Nephron (organoid): ENCODE results near the gene PWWP2B.
A peak's percentile ranks its signal among the peaks of the same experiment; 100 is the strongest.

Experiments
- H3K27ac Mint-ChIP-seq, 3 experiments: 2 replicates each; pipeline ENCODE4 v1.8.0; 2020; ENCODE audit warnings: mixed read lengths in 3 of 3, mild to moderate bottlenecking in 2 of 3, moderate library complexity in 1 of 3
- H3K27me3 Mint-ChIP-seq: 2 replicates; pipeline ENCODE4 v1.8.0; 2021; ENCODE audit warnings: low read depth, mild to moderate bottlenecking, moderate library complexity, mixed read lengths
- H3K36me3 Mint-ChIP-seq: 2 replicates; pipeline ENCODE4 v1.8.0; 2020; ENCODE audit warnings: low read depth, mixed read lengths
- H3K4me1 Mint-ChIP-seq: 2 replicates; pipeline ENCODE4 v1.8.0; 2020; ENCODE audit warnings: mixed read lengths
- H3K4me3 Mint-ChIP-seq, 3 experiments: 2 replicates each; pipeline ENCODE4 v1.8.0; 2020; ENCODE audit warnings: mild to moderate bottlenecking in 3 of 3, mixed read lengths in 3 of 3, moderate library complexity in 2 of 3
- H3K9me3 Mint-ChIP-seq: 2 replicates; pipeline ENCODE4 v1.8.0; 2020; ENCODE audit warnings: mixed read lengths
- TF ChIP-seq, protein P1 (sequence below), 3 experiments: fragments of 200-600 bp; sonication (generic); IDR thresholded peaks; one replicate each; pipeline ENCODE4 v1.5.0; 2021; ENCODE audit warnings: antibody characterized with exemption in 3 of 3; ENCODE audit not compliant: unreplicated experiment in 3 of 3

The PWWP2B gene

GRCh38 chr10:132404911-132405462, 8.0 kb downstream of the PWWP2B start:
- Mint-ChIP-seq H3K4me3 (no peak overlapping the region), H3K27me3 (no peaks in the 10 kb centered on the region), H3K27ac (no peak overlapping the region), H3K9me3 (no peaks in the 10 kb centered on the region), H3K4me1 (peaks cover 17% of the 10 kb centered on the region), H3K36me3 (peaks cover 11% of the 10 kb centered on the region)
- TF ChIP-seq, protein P1, sequence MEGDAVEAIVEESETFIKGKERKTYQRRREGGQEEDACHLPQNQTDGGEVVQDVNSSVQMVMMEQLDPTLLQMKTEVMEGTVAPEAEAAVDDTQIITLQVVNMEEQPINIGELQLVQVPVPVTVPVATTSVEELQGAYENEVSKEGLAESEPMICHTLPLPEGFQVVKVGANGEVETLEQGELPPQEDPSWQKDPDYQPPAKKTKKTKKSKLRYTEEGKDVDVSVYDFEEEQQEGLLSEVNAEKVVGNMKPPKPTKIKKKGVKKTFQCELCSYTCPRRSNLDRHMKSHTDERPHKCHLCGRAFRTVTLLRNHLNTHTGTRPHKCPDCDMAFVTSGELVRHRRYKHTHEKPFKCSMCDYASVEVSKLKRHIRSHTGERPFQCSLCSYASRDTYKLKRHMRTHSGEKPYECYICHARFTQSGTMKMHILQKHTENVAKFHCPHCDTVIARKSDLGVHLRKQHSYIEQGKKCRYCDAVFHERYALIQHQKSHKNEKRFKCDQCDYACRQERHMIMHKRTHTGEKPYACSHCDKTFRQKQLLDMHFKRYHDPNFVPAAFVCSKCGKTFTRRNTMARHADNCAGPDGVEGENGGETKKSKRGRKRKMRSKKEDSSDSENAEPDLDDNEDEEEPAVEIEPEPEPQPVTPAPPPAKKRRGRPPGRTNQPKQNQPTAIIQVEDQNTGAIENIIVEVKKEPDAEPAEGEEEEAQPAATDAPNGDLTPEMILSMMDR (IDR thresholded peaks at IDR 0.05; ENCODE audit: unreplicated experiment in 3 of 3), result no peak

- Mint-ChIP-seq H3K4me1 (peaks cover 20% of the 10 kb centered on the region), H3K36me3 (peaks cover 11% of the 10 kb centered on the region), H3K4me3 (no peak overlapping the region), H3K27me3 (no peaks in the 10 kb centered on the region), H3K9me3 (no peaks in the 10 kb centered on the region), H3K27ac (no peak overlapping the region)
- TF ChIP-seq, protein P1 (IDR thresholded peaks at IDR 0.05; ENCODE audit: unreplicated experiment in 3 of 3), result no peak
Measured at GRCh38 chr10:132405463-132405991, 8.5 kb downstream of the PWWP2B start.

GRCh38 chr10:132406181-132406580, 9.2 kb downstream of the PWWP2B start:
- TF ChIP-seq, protein P1 (IDR thresholded peaks at IDR 0.05; ENCODE audit: unreplicated experiment in 3 of 3), result no peak

GRCh38 chr10:132406750-132407149, 9.8 kb downstream of the PWWP2B start:
- Mint-ChIP-seq H3K27me3 (no peaks in the 10 kb centered on the region), H3K27ac (peak overlapping the region in 2 of 3 experiments; percentile 57 to 62), H3K4me3 (no peak overlapping the region), H3K36me3 (peaks cover 11% of the 10 kb centered on the region), H3K9me3 (no peaks in the 10 kb centered on the region), H3K4me1 (peaks cover 28% of the 10 kb centered on the region)
- TF ChIP-seq, protein P1 (IDR thresholded peaks at IDR 0.05; ENCODE audit: unreplicated experiment in 3 of 3), result no peak

More at GRCh38 chr10:132406181-132406580, 9.2 kb downstream of the PWWP2B start:
- no peaks in the 10 kb centered on the region for H3K27me3 Mint-ChIP-seq
- H3K4me3 Mint-ChIP-seq, result no peak overlapping the region
- H3K36me3 Mint-ChIP-seq, result peaks cover 11% of the 10 kb centered on the region
- peaks cover 22% of the 10 kb centered on the region for H3K4me1 Mint-ChIP-seq
- H3K27ac Mint-ChIP-seq, result peak overlapping the region in 2 of 3 experiments; percentile 57 to 77
- H3K9me3 Mint-ChIP-seq, result no peaks in the 10 kb centered on the region

GRCh38 chr10:132407243-132407746, 10.3 kb downstream of the PWWP2B start:
- H3K4me3 Mint-ChIP-seq, result peak overlapping the region in 1 of 3 experiments; percentile 32

More at GRCh38 chr10:132407243-132407746, 10.3 kb downstream of the PWWP2B start:
- Mint-ChIP-seq H3K36me3 (peaks cover 11% of the 10 kb centered on the region), H3K4me1 (peaks cover 32% of the 10 kb centered on the region), H3K27me3 (no peaks in the 10 kb centered on the region), H3K27ac (peak overlapping the region; percentile 84 to 96 (median 95)), H3K9me3 (no peaks in the 10 kb centered on the region)
- TF ChIP-seq, protein P1 (IDR thresholded peaks at IDR 0.05; ENCODE audit: unreplicated experiment in 3 of 3), result no peak
